Fibroblast of lung (primary cell): ENCODE results near the gene THOC7. TPM values are rescaled to one million over a fixed set of nuclear protein-coding genes. Genes with fewer than 3 reads are reported as not detected.

ENCODE experiments used
- DNase-seq, 2 donors: peaks; one replicate each; pipeline versions ENCODE4 v3.0.0 to v3.0.0-alpha.2; 2010; ENCODE audit warnings: low read depth in 2 of 2
- H2AFZ ChIP-seq: 2 replicates; pipeline ENCODE4 v1.5.1; 2012; ENCODE audit warnings: low read length, control low read depth, inconsistent platforms
- H3K27ac ChIP-seq: 2 replicates; pipeline ENCODE4 v1.5.1; 2011; ENCODE audit warnings: low read length, control low read depth; ENCODE audit not compliant: insufficient read depth
- H3K27me3 ChIP-seq: 2 replicates; pipeline ENCODE4 v1.5.1; 2011; ENCODE audit warnings: mild to moderate bottlenecking, low read length; ENCODE audit not compliant: control insufficient read depth, insufficient read depth
- H3K36me3 ChIP-seq: 2 replicates; pipeline ENCODE4 v1.5.1; 2011; ENCODE audit warnings: low read length; ENCODE audit not compliant: control insufficient read depth, insufficient read depth
- H3K4me1 ChIP-seq: 2 replicates; pipeline ENCODE4 v1.5.1; 2011; ENCODE audit warnings: low read length; ENCODE audit not compliant: control insufficient read depth, insufficient read depth; ENCODE audit errors: extremely low read depth
- H3K4me2 ChIP-seq: 2 replicates; pipeline ENCODE4 v1.5.1; 2011; ENCODE audit warnings: low read length, control low read depth; ENCODE audit not compliant: insufficient read depth; ENCODE audit errors: extremely low read depth
- H3K4me3 ChIP-seq, 4 experiments: fragments of 200-600 bp in 1 of 4; sonication (generic) in 1 of 4; replicated peaks in 1 of 4; 2 replicates each; pipeline ENCODE4 v1.5.1; 2011 to 2016; ENCODE audit warnings: low read length in 4 of 4, low read depth in 3 of 4, mild to moderate bottlenecking in 3 of 4, control low read depth in 2 of 4, inconsistent platforms in 1 of 4, mixed read lengths in 1 of 4; ENCODE audit not compliant: insufficient read depth in 1 of 4; ENCODE audit errors: control extremely low read depth in 1 of 4
- H3K79me2 ChIP-seq: 2 replicates; pipeline ENCODE4 v1.5.1; 2012; ENCODE audit warnings: mild to moderate bottlenecking, low read length, inconsistent platforms; ENCODE audit not compliant: control insufficient read depth, insufficient read depth
- H3K9ac ChIP-seq: 2 replicates; pipeline ENCODE4 v1.5.1; 2011; ENCODE audit warnings: mild to moderate bottlenecking, low read length, control low read depth; ENCODE audit not compliant: insufficient read depth
- H3K9me3 ChIP-seq: 2 replicates; pipeline ENCODE4 v1.5.1; 2012; ENCODE audit warnings: low read depth, low read length; ENCODE audit not compliant: control insufficient read depth, insufficient read depth
- H4K20me1 ChIP-seq: 2 replicates; pipeline ENCODE4 v1.5.1; 2011; ENCODE audit warnings: low read length; ENCODE audit not compliant: control insufficient read depth, insufficient read depth; ENCODE audit errors: extremely low read depth
- EZH2 ChIP-seq: IDR thresholded peaks from 2 replicates; pipeline ENCODE4 v1.5.1; 2012; ENCODE audit warnings: low read length, control low read depth, mild to moderate bottlenecking; ENCODE audit errors: missing control alignments
- polyA plus RNA-seq, 2 donors: library from polyadenylated mRNA; depleted of rRNA in 1 of 2; stranded (reverse) in 1 of 2; unstranded in 1 of 2; fragments of >200 nt; gene quantifications; 2 replicates each; pipeline ENCODE4 v1.2.1, GENCODE V29; 2011 to 2012; ENCODE audit warnings: missing spikeins in 1 of 2
- total RNA-seq: library from RNA; depleted of rRNA; stranded (reverse); fragments of >200 nt; gene quantifications from 2 replicates; pipeline ENCODE4 v1.2.1, GENCODE V29; 2014
- TF ChIP-seq, protein P1 (sequence below), 2 donors: IDR thresholded peaks in 1 of 2; conservative IDR thresholded peaks in 1 of 2; 1 replicate in 1 of 2; 2 replicates in 1 of 2; pipeline ENCODE4 v1.5.1; 2011 to 2012; ENCODE audit warnings: low read length in 2 of 2, control low read depth in 1 of 2, inconsistent platforms in 1 of 2, low read depth in 1 of 2, mild to moderate bottlenecking in 1 of 2

The THOC7 gene
- total and polyA plus RNA-seq, 2 donors (not counting 1 experiment from before 2014, with no cell fraction given): 35.3 to 103 TPM

DNA sequence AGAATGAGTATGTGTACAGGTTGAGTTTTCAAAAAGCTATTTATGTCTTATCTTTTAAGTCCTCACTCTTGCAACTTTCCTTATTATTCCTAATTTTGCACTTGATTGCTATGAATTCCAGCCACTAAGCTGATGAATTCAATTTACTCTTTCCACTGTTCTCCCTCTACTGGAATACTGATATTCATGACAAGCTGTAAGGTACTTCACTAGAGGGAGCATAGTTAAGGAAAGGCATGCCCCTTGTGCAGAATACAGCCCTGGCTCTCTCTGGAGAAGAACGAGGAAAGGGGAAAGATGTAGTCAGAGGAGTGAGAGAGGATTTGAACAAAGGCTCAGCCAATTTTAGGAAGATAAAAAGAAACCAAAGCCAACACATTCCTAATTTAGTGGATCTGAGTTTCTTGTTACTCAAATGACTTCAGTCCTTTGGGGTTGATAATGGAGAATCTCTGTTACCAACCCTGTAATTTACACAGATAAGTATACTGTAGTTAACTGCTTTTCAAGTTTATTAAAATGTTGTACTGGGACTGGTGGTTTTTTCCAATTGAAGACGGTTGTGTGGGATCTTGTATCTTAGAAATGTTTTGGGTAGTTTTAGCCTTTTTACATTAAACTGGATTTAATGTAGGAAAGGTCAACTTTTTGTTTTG, 44.6 kb upstream of the THOC7 start:
- H3K79me2 ChIP-seq: peaks cover 8% of the 10 kb centered on the region
- no peak overlapping the region for H3K9ac ChIP-seq

DNA sequence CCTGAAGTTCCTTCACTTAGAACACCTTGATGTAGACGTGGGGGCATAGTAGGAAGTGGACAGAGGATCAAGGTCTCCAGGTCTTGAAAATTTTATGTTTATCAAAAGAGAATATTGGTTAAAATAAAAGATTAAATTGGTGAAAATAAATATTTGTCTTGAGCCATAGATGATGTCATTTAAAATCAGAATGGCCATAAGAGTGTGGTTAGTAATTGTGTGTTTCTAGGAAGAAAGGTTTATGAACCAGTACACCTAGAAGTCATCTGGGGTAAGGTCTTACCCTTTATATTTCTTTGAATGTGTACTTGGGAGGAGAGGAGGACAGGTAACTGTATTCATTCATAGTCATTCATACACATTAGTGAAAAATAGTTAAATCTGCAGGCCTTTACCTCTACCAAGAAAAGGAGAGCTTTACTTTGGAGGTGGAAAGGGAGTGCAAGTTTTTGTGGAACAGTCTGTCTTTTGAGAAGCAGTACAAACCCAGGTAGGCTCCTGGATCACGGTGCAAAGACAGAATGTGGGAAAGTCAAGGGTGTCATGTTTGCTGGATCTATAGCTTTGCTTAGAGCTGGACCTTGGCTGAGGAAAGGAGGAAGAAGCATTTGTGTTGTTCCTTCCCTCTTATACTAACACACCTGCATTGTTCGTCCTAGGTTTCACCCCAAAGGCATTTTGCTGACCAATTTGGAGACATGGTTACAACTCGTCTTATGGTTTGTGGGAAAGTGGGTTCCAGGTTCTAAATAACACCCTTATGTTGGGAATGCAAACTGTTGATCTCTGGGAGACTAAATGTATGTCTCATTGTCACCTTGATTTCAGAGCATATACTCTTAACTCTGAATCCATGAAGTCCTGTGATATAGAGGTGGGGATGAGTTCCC, 42.4 kb upstream of the THOC7 start:
- Histone ChIP-seq H3K79me2 (peaks cover 3% of the 10 kb centered on the region), H3K4me2 (no peak overlapping the region), H4K20me1 (no peaks in the 10 kb centered on the region), H3K4me3 (no peak overlapping the region), H3K4me1 (peaks cover 7% of the 10 kb centered on the region), H3K27ac (no peak overlapping the region), H3K36me3 (no peaks in the 10 kb centered on the region), H3K9me3 (no peaks in the 10 kb centered on the region), H2AFZ (no peak overlapping the region), H3K9ac (no peak overlapping the region), H3K27me3 (no peaks in the 10 kb centered on the region)
- no peak for TF ChIP-seq EZH2
- TF ChIP-seq, protein P1, sequence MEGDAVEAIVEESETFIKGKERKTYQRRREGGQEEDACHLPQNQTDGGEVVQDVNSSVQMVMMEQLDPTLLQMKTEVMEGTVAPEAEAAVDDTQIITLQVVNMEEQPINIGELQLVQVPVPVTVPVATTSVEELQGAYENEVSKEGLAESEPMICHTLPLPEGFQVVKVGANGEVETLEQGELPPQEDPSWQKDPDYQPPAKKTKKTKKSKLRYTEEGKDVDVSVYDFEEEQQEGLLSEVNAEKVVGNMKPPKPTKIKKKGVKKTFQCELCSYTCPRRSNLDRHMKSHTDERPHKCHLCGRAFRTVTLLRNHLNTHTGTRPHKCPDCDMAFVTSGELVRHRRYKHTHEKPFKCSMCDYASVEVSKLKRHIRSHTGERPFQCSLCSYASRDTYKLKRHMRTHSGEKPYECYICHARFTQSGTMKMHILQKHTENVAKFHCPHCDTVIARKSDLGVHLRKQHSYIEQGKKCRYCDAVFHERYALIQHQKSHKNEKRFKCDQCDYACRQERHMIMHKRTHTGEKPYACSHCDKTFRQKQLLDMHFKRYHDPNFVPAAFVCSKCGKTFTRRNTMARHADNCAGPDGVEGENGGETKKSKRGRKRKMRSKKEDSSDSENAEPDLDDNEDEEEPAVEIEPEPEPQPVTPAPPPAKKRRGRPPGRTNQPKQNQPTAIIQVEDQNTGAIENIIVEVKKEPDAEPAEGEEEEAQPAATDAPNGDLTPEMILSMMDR (conservative IDR thresholded peaks at IDR 0.05 in 1 of 2, IDR thresholded peaks at IDR 0.05 in 1 of 2; ENCODE audit: low read depth in 1 of 2, low read length in 2 of 2): no peak
- no peak for DNase-seq

More for the DNA sequence above, 44.6 kb upstream of the THOC7 start:
- Histone ChIP-seq H3K4me3 (no peak overlapping the region), H3K4me1 (peaks cover 9% of the 10 kb centered on the region), H3K9me3 (no peaks in the 10 kb centered on the region), H3K4me2 (no peak overlapping the region), H2AFZ (no peak overlapping the region), H3K27me3 (no peaks in the 10 kb centered on the region), H3K27ac (no peak overlapping the region), H4K20me1 (no peaks in the 10 kb centered on the region), H3K36me3 (no peaks in the 10 kb centered on the region)
- TF ChIP-seq EZH2: no peak
- TF ChIP-seq, protein P1 (conservative IDR thresholded peaks at IDR 0.05 in 1 of 2, IDR thresholded peaks at IDR 0.05 in 1 of 2; ENCODE audit: low read depth in 1 of 2, low read length in 2 of 2): peak; percentile 22 to 57
- peak; percentile 42 to 58 for DNase-seq

DNA sequence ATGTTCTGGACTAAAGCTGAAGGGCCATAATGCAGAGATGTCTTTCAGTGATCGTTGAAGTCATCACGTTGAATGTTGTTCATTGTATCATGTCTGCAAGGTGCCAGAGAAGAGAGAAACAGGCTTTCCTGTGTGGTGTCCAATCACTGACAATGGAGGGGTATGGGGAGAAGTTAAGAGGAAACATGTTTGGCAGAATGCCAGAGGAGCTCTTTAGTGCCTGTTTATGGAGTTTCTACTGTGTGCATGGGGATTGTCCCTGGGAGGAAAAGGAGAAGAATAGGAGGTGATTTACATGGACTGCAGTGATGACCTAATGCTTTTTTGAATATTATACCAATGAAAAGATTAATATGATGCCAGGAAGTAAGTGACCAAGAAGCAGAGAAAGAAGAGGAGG, 36.9 kb upstream of the THOC7 start:
- H3K4me3 ChIP-seq: no peak overlapping the region
- H3K9me3 ChIP-seq: no peaks in the 10 kb centered on the region
- H3K4me1 ChIP-seq: peaks cover 5% of the 10 kb centered on the region
- no peak for DNase-seq
- no peaks in the 10 kb centered on the region for H3K27me3 ChIP-seq
- no peak overlapping the region for H2AFZ ChIP-seq
- TF ChIP-seq EZH2: no peak
- TF ChIP-seq, protein P1 (conservative IDR thresholded peaks at IDR 0.05 in 1 of 2, IDR thresholded peaks at IDR 0.05 in 1 of 2; ENCODE audit: low read depth in 1 of 2, low read length in 2 of 2): no peak
- H4K20me1 ChIP-seq: no peaks in the 10 kb centered on the region
- no peak overlapping the region for H3K9ac ChIP-seq
- no peaks in the 10 kb centered on the region for H3K36me3 ChIP-seq
- H3K4me2 ChIP-seq: no peak overlapping the region
- H3K27ac ChIP-seq: no peak overlapping the region
- H3K79me2 ChIP-seq: no peaks in the 10 kb centered on the region
